Uterus (tissue), 2 donors: ENCODE data around the gene PTGER4.

ENCODE experiments used
- POLR2A ChIP-seq, 2 donors: fragments of 450-650 bp; IDR thresholded peaks; one replicate each; pipeline ENCODE4 v1.6.1; 2016; ENCODE audit warnings: antibody characterized with exemption in 2 of 2, mild to moderate bottlenecking in 1 of 2, moderate library complexity in 1 of 2
- TF ChIP-seq, protein P1 (sequence below), 4 experiments: fragments of 200-600 bp in 2 of 4; fragments of 450-650 bp in 2 of 4; sonication (generic) in 2 of 4; IDR thresholded peaks; one replicate each; pipeline ENCODE4 v1.5.1; 2016 to 2019; ENCODE audit warnings: antibody characterized with exemption in 4 of 4, mild to moderate bottlenecking in 2 of 4, moderate library complexity in 1 of 4

DNA sequence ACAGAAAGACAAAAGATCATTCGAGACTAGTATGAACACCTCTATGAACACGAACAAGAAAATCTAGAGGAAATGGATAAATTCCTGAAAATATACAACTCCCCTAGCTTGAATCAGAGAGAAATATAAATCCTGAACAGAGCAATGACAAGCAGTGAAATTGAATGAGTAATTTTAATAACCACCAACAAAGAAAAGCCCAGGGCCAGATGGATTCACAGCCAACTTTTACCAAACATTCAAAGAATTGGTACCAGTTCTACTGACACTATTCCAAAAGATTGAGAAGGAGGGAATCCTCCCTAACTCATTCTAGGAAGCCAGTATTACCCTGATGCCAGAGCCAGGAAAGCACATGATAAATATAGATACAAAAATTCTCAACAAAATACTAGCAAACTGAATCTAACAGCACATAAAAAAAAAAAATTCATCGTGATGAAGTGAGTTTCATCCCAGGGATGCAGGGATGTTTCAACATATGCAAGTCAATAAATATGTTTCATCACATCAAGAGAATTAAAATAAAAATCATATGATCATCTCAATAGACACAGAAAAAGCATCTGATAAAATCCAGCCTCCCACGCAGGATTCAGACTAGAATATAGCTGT is 25.2 kb upstream of the PTGER4 start:
- TF ChIP-seq, protein P1, sequence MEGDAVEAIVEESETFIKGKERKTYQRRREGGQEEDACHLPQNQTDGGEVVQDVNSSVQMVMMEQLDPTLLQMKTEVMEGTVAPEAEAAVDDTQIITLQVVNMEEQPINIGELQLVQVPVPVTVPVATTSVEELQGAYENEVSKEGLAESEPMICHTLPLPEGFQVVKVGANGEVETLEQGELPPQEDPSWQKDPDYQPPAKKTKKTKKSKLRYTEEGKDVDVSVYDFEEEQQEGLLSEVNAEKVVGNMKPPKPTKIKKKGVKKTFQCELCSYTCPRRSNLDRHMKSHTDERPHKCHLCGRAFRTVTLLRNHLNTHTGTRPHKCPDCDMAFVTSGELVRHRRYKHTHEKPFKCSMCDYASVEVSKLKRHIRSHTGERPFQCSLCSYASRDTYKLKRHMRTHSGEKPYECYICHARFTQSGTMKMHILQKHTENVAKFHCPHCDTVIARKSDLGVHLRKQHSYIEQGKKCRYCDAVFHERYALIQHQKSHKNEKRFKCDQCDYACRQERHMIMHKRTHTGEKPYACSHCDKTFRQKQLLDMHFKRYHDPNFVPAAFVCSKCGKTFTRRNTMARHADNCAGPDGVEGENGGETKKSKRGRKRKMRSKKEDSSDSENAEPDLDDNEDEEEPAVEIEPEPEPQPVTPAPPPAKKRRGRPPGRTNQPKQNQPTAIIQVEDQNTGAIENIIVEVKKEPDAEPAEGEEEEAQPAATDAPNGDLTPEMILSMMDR (IDR thresholded peaks at IDR 0.05) = no peak
- TF ChIP-seq POLR2A (IDR thresholded peaks at IDR 0.05) = no peak
